ENCODE measurements around the gene MED13L.

GRCh38 chr12:116174904-116175303 lies 102.6 kb downstream of the MED13L start:
- no peak for TF ChIP-seq CTCF (IDR thresholded peaks at IDR 0.05)
- no peak for TF ChIP-seq POLR2AphosphoS5 (IDR thresholded peaks at IDR 0.05)
- no peak for TF ChIP-seq POLR2A (IDR thresholded peaks at IDR 0.05)
